Measurements from ENCODE around the gene HADHA.
"Not testable (repeated sequence)": the region's sequence is repeated elsewhere in the genome, so short reads cannot be mapped to it uniquely, and the experiment has no call there.

HADHA gene

GRCh38 chr2:26279886-26280285 lies 35.5 kb upstream of the HADHA start:
- Histone ChIP-seq H3K4me1 (ENCODE audit: insufficient read depth, insufficient read length) (no peaks in the 10 kb centered on the region), H3K9ac (ENCODE audit: insufficient read length, low read depth) (no peak overlapping the region), H3K36me3 (ENCODE audit: insufficient read depth, insufficient read length, low read length) (peaks cover 34% of the 10 kb centered on the region), H3K27me3 (ENCODE audit: insufficient read depth, insufficient read length) (no peaks in the 10 kb centered on the region), H3K9me3 (ENCODE audit: insufficient read depth, low read length) (no peaks in the 10 kb centered on the region), H3K4me3 (ENCODE audit: insufficient read length, low read depth) (no peak overlapping the region)
- DNase-seq (ENCODE audit: low read depth, low spot score), result no peak
- TF ChIP-seq ZNF274 (IDR thresholded peaks at IDR 0.05; ENCODE audit: low read depth, low read length) (no peak), SUZ12 (IDR thresholded peaks at IDR 0.05; ENCODE audit: extremely low read depth, insufficient read depth, insufficient read length) (no peak), YY1 (IDR thresholded peaks at IDR 0.05; ENCODE audit: insufficient read depth, insufficient read length) (no peak)

GRCh38 chr2:26276484-26277227 lies 32.2 kb upstream of the HADHA start:
- H3K4me3 ChIP-seq (ENCODE audit: insufficient read length, low read depth), result no peak overlapping the region
- no peaks in the 10 kb centered on the region for H3K27me3 ChIP-seq (ENCODE audit: insufficient read depth, insufficient read length)
- H3K36me3 ChIP-seq (ENCODE audit: insufficient read depth, insufficient read length, low read length), result peaks cover 42% of the 10 kb centered on the region
- no peak for DNase-seq (ENCODE audit: low read depth, low spot score)
- H3K9ac ChIP-seq (ENCODE audit: insufficient read length, low read depth), result no peak overlapping the region
- no peak for TF ChIP-seq ZNF274 (IDR thresholded peaks at IDR 0.05; ENCODE audit: low read depth, low read length)
- TF ChIP-seq SUZ12 (IDR thresholded peaks at IDR 0.05; ENCODE audit: extremely low read depth, insufficient read depth, insufficient read length), result no peak
- TF ChIP-seq YY1 (IDR thresholded peaks at IDR 0.05; ENCODE audit: insufficient read depth, insufficient read length), result no peak
- H3K4me1 ChIP-seq (ENCODE audit: insufficient read depth, insufficient read length), result no peaks in the 10 kb centered on the region
- no peaks in the 10 kb centered on the region for H3K9me3 ChIP-seq (ENCODE audit: insufficient read depth, low read length)

- Histone ChIP-seq H3K9me3 (ENCODE audit: insufficient read depth, low read length) (no peaks in the 10 kb centered on the region), H3K36me3 (ENCODE audit: insufficient read depth, insufficient read length, low read length) (peaks cover 38% of the 10 kb centered on the region), H3K9ac (ENCODE audit: insufficient read length, low read depth) (no peak overlapping the region), H3K27me3 (ENCODE audit: insufficient read depth, insufficient read length) (no peaks in the 10 kb centered on the region), H3K4me3 (ENCODE audit: insufficient read length, low read depth) (no peak overlapping the region), H3K4me1 (ENCODE audit: insufficient read depth, insufficient read length) (no peaks in the 10 kb centered on the region)
- DNase-seq (ENCODE audit: low read depth, low spot score), result no peak
- TF ChIP-seq YY1 (IDR thresholded peaks at IDR 0.05; ENCODE audit: insufficient read depth, insufficient read length) (no peak), ZNF274 (IDR thresholded peaks at IDR 0.05; ENCODE audit: low read depth, low read length) (no peak), SUZ12 (IDR thresholded peaks at IDR 0.05; ENCODE audit: extremely low read depth, insufficient read depth, insufficient read length) (no peak)
Observed at GRCh38 chr2:26274058-26274613, 29.7 kb upstream of the HADHA start.

GRCh38 chr2:26273501-26273900 lies 29.1 kb upstream of the HADHA start:
- Histone ChIP-seq H3K36me3 (ENCODE audit: insufficient read depth, insufficient read length, low read length) (peaks cover 33% of the 10 kb centered on the region), H3K9ac (ENCODE audit: insufficient read length, low read depth) (no peak overlapping the region), H3K9me3 (ENCODE audit: insufficient read depth, low read length) (no peaks in the 10 kb centered on the region), H3K4me1 (ENCODE audit: insufficient read depth, insufficient read length) (no peaks in the 10 kb centered on the region), H3K27me3 (ENCODE audit: insufficient read depth, insufficient read length) (no peaks in the 10 kb centered on the region), H3K4me3 (ENCODE audit: insufficient read length, low read depth) (no peak overlapping the region)
- no peak for DNase-seq (ENCODE audit: low read depth, low spot score)
- TF ChIP-seq ZNF274 (IDR thresholded peaks at IDR 0.05; ENCODE audit: low read depth, low read length) (no peak), YY1 (IDR thresholded peaks at IDR 0.05; ENCODE audit: insufficient read depth, insufficient read length) (no peak), SUZ12 (IDR thresholded peaks at IDR 0.05; ENCODE audit: extremely low read depth, insufficient read depth, insufficient read length) (no peak)

- no peak overlapping the region for H3K9ac ChIP-seq (ENCODE audit: insufficient read length, low read depth)
- H3K4me1 ChIP-seq (ENCODE audit: insufficient read depth, insufficient read length), result no peaks in the 10 kb centered on the region
- no peaks in the 10 kb centered on the region for H3K9me3 ChIP-seq (ENCODE audit: insufficient read depth, low read length)
- DNase-seq (ENCODE audit: low read depth, low spot score), result no peak
- no peak for TF ChIP-seq YY1 (IDR thresholded peaks at IDR 0.05; ENCODE audit: insufficient read depth, insufficient read length)
- no peak for TF ChIP-seq ZNF274 (IDR thresholded peaks at IDR 0.05; ENCODE audit: low read depth, low read length)
- no peak for TF ChIP-seq SUZ12 (IDR thresholded peaks at IDR 0.05; ENCODE audit: extremely low read depth, insufficient read depth, insufficient read length)
- no peak overlapping the region for H3K4me3 ChIP-seq (ENCODE audit: insufficient read length, low read depth)
- H3K36me3 ChIP-seq (ENCODE audit: insufficient read depth, insufficient read length, low read length), result peaks cover 19% of the 10 kb centered on the region
- no peaks in the 10 kb centered on the region for H3K27me3 ChIP-seq (ENCODE audit: insufficient read depth, insufficient read length)
Observed at GRCh38 chr2:26270373-26270772, 25.9 kb upstream of the HADHA start.

- Histone ChIP-seq H3K4me3 (ENCODE audit: insufficient read length, low read depth) (no peak overlapping the region), H3K9me3 (ENCODE audit: insufficient read depth, low read length) (no peaks in the 10 kb centered on the region), H3K27me3 (ENCODE audit: insufficient read depth, insufficient read length) (no peaks in the 10 kb centered on the region), H3K9ac (ENCODE audit: insufficient read length, low read depth) (no peak overlapping the region), H3K4me1 (ENCODE audit: insufficient read depth, insufficient read length) (no peaks in the 10 kb centered on the region), H3K36me3 (ENCODE audit: insufficient read depth, insufficient read length, low read length) (peaks cover 19% of the 10 kb centered on the region)
- DNase-seq (ENCODE audit: low read depth, low spot score), result no peak
- no peak for TF ChIP-seq YY1 (IDR thresholded peaks at IDR 0.05; ENCODE audit: insufficient read depth, insufficient read length)
- TF ChIP-seq ZNF274 (IDR thresholded peaks at IDR 0.05; ENCODE audit: low read depth, low read length), result no peak
- TF ChIP-seq SUZ12 (IDR thresholded peaks at IDR 0.05; ENCODE audit: extremely low read depth, insufficient read depth, insufficient read length), result no peak
Observed at GRCh38 chr2:26269571-26270158, 25.2 kb upstream of the HADHA start.

- H3K27me3 ChIP-seq (ENCODE audit: insufficient read depth, insufficient read length); DNase-seq (ENCODE audit: low read depth, low spot score); H3K9me3 ChIP-seq (ENCODE audit: insufficient read depth, low read length); H3K4me1 ChIP-seq (ENCODE audit: insufficient read depth, insufficient read length); H3K4me3 ChIP-seq (ENCODE audit: insufficient read length, low read depth); H3K9ac ChIP-seq (ENCODE audit: insufficient read length, low read depth): not testable (repeated sequence)
- H3K36me3 ChIP-seq (ENCODE audit: insufficient read depth, insufficient read length, low read length), result peaks cover 16% of the 10 kb centered on the region
Observed at GRCh38 chr2:26268670-26269385, 24.4 kb upstream of the HADHA start.
